Mesenteric fat pad (tissue), 1 donor: ENCODE results near the gene ZNF569. TPM values are rescaled to one million over a fixed set of nuclear protein-coding genes. Genes with fewer than 3 reads are reported as not detected.
"Not testable (repeated sequence)": the region's sequence is repeated elsewhere in the genome, so short reads cannot be mapped to it uniquely, and the experiment has no call there.

Experiments used
- DNase-seq: peaks from one replicate; pipeline ENCODE4 v3.0.0-alpha.2; 2020; ENCODE audit warnings: low spot score
- total RNA-seq: library from RNA; stranded (reverse); fragmentation: NEBNext Ultra II Directional; extraction: Animal tissue kit (Norgen Biotek cat#: 25700); gene quantifications from one replicate; pipeline ENCODE4 v1.2.1, GENCODE V29; 2021
- donor health status: DM: yes; HTN: yes; CAD: no.

ZNF569 gene
- total RNA-seq, 1 donor from 2014 or later, result 5.7 TPM

- no peak for DNase-seq
These were observed 63.8 kb downstream of the ZNF569 start for GRCh38 chr19:37403403-37403802.

- DNase-seq, result no peak
These were observed 66.2 kb downstream of the ZNF569 start for GRCh38 chr19:37401078-37401477.

- DNase-seq, result not testable (repeated sequence)
These were observed 75.8 kb downstream of the ZNF569 start for GRCh38 chr19:37391399-37391798.

DNA sequence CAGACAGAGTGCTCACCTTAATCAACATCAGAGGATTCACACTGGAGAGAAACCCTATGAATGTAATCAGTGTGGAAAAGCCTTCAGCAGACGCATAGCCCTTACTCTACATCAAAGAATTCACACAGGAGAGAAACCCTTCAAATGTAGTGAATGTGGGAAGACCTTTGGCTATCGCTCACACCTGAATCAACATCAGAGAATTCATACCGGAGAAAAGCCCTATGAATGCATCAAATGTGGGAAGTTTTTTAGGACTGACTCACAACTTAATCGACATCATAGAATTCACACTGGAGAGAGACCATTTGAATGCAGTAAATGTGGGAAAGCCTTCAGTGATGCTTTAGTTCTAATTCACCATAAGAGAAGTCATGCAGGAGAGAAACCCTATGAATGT is 78.0 kb downstream of the ZNF569 start:
- no peak for DNase-seq

DNA sequence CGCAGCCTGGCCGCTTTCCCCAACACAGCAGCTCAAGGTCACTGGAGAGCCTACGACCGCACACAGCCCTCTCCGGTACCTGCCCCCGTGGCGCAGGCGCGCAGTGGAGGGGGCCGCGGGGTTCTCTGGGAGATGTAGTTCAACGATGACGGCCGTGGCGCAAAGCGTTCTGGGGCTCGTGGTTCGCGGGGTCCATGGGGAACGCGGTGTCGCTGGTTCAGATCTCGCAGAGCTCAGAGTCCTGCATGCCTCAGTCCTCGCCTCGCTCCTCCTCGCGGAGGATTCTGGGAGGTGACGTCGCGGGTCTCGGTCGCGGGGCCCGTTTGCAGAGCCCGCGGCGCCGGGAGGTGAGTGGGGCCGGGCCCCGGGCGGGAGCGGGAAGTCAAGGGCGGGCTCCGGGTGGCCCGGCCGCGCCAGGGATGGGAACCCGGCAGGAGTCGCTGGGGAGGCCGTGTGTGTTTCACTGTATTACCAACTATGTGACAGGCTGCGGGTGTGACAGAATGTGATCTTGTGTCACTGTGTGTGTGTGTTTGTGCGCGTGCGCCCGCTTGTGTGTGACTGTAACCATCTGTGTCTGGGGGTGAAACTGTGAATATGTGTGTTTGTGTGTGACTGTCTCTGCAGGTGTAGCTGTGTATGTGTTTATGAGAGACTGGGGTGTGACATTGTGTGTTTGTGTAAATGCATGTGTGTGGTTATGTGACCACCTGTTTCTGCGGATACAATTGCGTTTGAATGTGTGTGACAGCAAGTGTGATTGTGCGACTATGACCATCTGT is 96.2 kb downstream of the ZNF569 start, which contains the start of gene ZNF527:
Gene ZNF527 (plus strand): TSS at position 220 of the 782 bp plus-strand sequence. CDS start 3,100 bp downstream, outside the sequence.
- peak; percentile 99 for DNase-seq

GRCh38 chr19:37370386-37370879 is 96.8 kb downstream of the ZNF569 start:
- DNase-seq, result not testable (repeated sequence)

DNA sequence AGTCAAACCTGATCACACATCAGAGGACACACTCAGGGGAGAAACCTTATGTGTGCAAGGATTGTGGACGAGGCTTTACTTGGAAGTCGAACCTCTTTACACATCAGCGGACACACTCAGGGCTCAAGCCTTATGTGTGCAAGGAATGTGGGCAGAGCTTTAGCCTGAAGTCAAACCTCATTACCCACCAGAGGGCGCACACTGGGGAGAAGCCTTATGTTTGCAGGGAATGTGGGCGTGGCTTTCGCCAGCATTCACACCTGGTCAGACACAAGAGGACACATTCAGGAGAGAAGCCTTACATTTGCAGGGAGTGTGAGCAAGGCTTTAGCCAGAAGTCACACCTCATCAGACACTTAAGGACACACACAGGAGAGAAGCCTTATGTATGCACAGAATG is 104.5 kb downstream of the ZNF569 start:
- no peak for DNase-seq

GRCh38 chr19:37361994-37362393 is 105.2 kb downstream of the ZNF569 start:
- DNase-seq, result no peak

Other genes starting within 250 kb of the ZNF569 start
- gene ZNF383, start 249.2 kb downstream of the ZNF569 start, total RNA-seq, result 5.7 TPM
- gene ZNF527, start 96.3 kb downstream of the ZNF569 start, total RNA-seq, result 3.0 TPM
- gene ZNF570, start 1.9 kb upstream of the ZNF569 start, total RNA-seq, result 5.2 TPM
- 2.3 TPM for gene ZNF793, start 39.5 kb upstream of the ZNF569 start, total RNA-seq
- gene ZNF571, start 127.3 kb upstream of the ZNF569 start, total RNA-seq, result 5.4 TPM
- 1.8 TPM for gene ZNF540, start 127.4 kb upstream of the ZNF569 start, total RNA-seq
- gene ZFP30, start 188.0 kb upstream of the ZNF569 start, total RNA-seq, result 8.3 TPM